HG02642 (cell line): ENCODE results near the gene FAAP100.

Experiments
- ATAC-seq: cut with Tn5 transposase; IDR thresholded peaks from one replicate; pipeline ENCODE4 v1.9.1; 2021; ENCODE audit warnings: mild to moderate bottlenecking; ENCODE audit not compliant: unreplicated experiment, poor library complexity

The FAAP100 gene

GRCh38 chr17:81578038-81578441, 25.9 kb upstream of the FAAP100 start:
- ATAC-seq = no peak

DNA sequence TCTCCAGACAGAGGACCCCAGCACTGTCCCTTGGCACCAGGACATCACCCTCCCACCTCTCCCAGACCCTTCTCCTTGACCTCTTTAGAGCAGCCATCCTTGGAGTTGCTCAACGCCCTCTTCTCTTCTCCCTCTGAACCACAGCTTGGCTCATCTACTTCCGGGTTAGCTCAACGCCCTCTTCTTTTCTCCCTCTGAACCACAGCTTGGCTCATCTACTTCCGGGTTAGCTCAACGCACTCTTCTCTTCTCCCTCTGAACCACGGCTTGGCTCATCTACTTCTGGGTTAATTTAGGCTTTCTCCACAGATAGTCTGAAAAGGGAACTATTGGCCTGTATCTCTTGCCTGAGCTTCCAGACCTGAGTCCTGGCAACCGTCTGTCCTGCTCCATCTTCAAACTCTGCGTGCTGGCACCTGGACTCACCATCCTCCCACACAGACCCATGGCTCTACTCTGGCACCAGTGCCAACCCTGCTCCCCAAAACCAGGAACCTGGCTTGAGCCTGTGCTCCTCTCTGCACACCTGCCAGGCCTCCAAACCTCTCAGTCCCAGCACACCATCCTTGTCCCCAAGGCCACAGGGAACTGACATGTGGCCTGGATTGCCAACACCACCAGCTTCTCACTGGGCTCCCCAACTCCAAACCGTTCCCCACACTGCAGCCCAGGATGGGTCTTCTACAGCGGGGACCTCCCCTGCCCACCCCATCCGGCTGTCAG, 25.3 kb upstream of the FAAP100 start:
- no peak for ATAC-seq

GRCh38 chr17:81576621-81577277, 24.6 kb upstream of the FAAP100 start:
- no peak for ATAC-seq

DNA sequence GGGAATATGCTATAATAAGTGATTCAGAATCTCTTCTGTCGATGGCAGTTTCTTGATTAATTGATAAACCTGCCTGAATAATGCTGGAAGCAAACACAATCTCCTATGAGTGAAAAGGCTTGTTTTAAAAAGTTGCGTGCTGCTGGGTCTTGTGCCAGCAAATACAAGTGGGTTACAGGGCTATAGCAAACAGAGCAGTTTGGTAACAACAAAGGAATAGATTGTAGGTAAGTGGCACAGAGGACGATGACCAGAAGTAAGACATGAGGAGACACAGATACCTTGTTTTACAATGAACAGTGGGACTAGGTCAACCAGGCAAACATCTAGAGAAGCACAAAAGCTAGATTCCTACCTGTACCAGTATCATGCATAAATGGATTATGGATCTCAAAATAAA, 23.7 kb upstream of the FAAP100 start:
- no peak for ATAC-seq

DNA sequence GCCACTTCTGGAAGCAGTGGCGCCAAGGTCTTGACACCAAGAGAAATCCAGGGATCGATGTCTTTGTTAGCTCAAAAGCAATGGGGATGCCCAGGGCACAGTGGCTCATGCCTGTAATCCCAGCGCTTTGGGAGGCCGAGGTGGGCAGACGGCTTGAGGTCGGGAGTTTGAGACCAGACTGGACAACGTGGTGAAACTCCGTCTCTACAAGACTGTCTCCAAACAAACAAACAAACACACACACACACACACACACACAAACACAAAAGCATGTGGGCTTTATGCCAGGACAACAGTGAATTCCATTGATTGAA, 22.4 kb upstream of the FAAP100 start:
- ATAC-seq = no peak

- ATAC-seq = no peak
These were observed 21.9 kb upstream of the FAAP100 start for GRCh38 chr17:81573794-81574642.

DNA sequence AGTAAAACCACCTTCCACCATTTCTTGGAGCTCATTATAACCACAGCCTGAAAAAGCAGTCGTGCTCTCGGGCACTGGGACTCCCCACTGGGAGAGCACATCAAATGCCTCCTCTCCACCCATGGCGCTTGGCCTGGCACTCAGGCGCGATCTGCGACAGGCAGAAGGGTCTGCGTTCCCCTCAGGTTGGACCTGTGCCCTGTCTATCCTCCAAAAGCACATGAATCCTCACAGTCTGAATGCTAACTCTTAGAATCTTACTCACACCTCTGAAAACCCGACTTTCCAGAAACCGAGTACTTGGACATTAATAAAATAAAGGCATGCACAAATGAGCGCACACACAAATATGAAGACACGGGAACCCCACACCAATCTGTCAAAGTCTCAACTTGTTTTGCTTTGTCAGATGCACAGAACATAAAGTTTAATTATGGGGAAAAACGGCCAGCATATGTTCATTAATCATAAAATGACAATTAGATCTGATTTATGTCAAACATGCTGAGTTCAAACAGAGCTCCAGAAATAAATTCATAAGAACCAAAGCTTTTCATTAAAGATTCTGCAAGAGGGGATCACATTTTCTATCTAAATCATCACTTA, 20.5 kb upstream of the FAAP100 start:
- ATAC-seq = no peak

- ATAC-seq = no peak
These were observed 18.8 kb upstream of the FAAP100 start for GRCh38 chr17:81570964-81571363.

DNA sequence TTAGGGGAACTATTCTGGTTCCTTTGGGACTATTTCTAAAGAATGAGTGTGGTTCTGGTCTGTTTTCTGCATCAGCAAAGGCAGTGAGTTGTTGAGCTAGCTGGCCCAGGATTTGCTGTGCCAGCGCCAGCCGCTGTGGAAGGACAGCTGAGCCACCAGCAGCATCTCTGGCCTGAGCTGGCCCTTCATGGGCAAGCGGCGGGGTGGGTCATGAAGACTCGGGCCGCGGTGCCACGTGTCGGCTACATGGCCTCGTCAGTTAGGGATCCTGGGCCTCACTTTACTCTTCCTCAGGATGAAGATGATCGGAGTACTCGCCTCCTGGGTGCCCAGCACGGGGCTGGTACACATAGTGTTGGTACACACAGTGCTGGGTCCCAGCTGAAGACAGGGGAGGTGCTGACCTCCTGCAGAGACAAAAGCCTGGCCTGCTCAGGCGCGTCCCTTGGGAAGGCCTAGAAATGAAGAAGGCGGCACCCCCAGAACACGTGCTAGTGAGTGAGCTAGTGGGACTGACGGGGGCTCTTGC, 17.9 kb upstream of the FAAP100 start:
- ATAC-seq = no peak

GRCh38 chr17:81568416-81568815, 16.3 kb upstream of the FAAP100 start:
- no peak for ATAC-seq

GRCh38 chr17:81567191-81567590, 15.0 kb upstream of the FAAP100 start:
- no peak for ATAC-seq

GRCh38 chr17:81566461-81567126, 14.4 kb upstream of the FAAP100 start:
- ATAC-seq = no peak

DNA sequence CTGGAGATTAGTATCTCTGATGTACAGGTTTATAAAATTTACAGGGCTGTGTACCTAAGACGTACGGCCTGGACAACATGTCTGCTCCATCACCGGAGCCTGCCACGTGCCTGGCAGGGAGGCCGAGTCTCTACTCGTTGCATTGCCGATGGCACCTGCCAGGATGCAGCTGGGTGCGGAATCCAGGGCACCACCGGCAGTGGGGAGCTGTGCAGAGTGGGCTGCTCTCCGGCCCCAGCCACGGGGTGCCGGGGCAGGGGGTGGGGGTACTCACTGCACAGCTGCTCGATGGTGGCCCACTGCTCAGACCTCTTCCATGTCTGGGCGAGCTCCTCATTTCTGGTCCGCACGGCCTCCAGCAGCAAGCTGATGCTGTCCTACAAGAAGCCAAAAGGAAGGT, 13.1 kb upstream of the FAAP100 start:
- no peak for ATAC-seq

DNA sequence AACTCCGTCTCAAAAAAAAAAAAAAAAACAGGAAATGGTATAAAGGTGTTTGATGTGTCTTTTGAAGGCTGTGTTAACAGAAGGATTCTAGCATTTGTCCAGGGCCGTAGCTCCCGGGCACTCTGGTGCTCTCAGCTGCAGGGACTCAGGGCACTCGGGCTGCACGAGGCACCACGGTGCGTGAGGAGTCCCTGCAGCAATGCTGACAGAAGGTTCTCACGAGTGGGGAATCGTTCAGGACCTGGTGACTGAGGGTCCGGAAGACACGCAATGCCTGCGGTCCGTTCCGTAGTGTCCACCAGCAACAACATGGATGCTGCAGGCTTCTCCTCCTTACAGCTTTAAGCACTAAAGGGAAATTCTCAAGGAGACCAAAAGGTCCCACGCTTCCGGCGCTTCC, 12.6 kb upstream of the FAAP100 start:
- no peak for ATAC-seq

GRCh38 chr17:81563861-81564586, 11.9 kb upstream of the FAAP100 start:
- no peak for ATAC-seq

DNA sequence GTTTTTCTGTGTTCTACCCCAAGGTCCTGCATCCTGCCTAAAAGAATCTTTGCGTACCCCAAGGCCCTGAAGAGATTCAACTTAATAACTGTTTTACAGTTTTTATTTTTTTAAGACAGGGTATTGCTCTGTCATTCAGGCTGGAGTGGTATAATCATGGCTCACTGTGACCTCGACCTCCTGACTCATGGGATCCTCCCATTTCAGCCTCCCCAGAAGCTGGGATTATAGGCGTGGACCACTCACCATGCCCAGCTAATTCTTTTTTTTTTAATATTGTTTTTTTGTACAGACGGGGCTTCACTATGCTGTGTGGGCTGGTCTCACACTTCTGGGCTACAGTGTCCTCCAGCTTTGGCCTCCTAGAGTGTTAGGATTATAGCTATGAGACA, 9.3 kb upstream of the FAAP100 start:
- ATAC-seq = no peak

DNA sequence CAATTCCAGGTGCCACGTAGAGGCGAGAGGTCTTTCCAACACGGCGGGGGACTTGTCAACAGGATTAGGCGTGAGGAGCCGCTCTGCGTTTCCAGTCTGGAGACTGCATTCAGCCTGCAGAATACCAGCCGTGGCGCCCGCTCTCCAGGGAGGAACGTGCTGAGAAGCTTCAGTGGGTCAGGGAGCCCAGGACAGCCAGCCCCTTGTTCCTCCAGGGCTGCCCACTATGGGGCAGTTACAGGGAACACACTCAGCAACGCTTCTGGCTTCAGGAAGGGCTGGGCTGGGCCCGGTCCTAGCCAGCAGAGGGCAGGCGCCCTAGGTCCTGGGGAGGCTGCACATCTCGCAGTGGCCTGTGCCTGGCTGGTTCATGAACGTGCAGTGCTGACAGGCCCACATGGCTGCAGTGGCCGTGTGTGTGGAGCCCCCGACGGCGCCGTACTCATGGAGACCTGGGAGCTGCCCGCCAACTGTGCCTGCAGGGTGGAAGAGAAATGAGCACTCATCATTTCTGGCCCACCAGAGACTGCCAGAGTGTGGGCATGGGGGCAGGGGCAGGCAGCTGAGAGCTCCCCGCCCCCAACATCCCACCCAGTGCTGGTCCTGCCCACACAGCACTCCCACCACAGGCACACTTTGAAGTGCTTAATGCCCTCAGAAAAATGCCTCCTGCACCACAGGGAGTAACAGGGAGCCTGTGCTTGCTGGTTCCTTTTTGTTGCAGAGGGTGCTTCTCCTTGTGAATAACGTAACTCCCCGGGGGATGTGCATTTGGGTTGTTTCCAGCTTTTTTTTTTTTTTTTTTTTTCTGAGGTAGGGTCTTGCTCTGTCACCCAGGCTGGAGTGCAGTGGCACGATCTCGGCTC, 7.0 kb upstream of the FAAP100 start:
- no peak for ATAC-seq

DNA sequence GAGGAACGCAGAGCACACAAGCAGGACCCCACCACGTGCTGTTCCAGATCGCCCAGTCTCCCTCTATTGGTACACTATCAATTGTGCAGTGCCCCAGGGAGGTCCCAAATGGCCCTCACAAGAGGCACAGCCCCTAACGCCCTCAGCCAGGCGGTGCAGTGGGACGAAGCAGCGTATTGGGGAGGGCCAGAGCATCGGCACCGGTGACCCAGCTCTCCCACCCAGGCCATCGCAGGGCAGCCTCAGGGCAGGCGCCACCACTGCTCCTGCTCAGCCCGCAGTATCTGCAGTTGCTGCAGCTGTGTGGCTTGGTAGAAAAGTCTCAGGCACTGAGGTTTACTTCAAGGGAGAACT, 5.9 kb upstream of the FAAP100 start:
- no peak for ATAC-seq
